NB4 (cell line): ENCODE data around the gene EVPLL.
"Not testable (repeated sequence)": the region's sequence is repeated elsewhere in the genome, so short reads cannot be mapped to it uniquely, and the experiment has no call there.

Experiments used
- CTCF ChIP-seq: IDR thresholded peaks from one replicate; pipeline ENCODE4 v1.5.1; 2012; ENCODE audit warnings: low read depth, low read length
- MAX ChIP-seq: IDR thresholded peaks from 2 replicates; pipeline ENCODE4 v1.6.1; 2011; ENCODE audit warnings: low read depth, low read length
- MYC ChIP-seq: IDR thresholded peaks from 2 replicates; pipeline ENCODE4 v1.6.1; 2011; ENCODE audit warnings: low read depth, low read length
- POLR2A ChIP-seq: IDR thresholded peaks from 2 replicates; pipeline ENCODE4 v1.6.1; 2011; ENCODE audit warnings: mild to moderate bottlenecking; ENCODE audit not compliant: insufficient read length; ENCODE audit errors: extremely low read depth

DNA sequence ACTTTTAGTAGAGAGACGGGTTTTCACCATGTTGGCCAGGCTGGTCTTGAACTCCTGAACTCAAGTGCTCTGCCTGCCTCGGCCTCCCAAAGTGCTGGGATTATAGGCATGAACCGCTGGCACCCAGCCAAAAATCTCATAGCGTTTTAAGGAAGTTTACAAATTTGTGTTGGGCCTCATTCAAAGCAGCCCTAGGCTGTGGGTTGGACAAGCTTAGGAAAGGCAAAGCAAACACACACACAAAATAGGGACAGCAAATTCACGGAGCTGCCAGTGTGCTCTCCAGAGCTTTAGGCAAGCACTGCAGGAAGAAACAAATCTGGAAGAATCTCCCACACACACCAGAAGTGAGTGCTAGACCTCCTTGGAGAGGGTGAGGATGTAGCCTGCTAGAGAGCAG is 25.6 kb downstream of the EVPLL start:
- not testable (repeated sequence) for TF ChIP-seq CTCF, POLR2A, MAX, MYC
